ENCODE results near the gene PALM. TPM values are rescaled to one million over a fixed set of nuclear protein-coding genes. Genes with fewer than 3 reads are reported as not detected.

The PALM gene
- total RNA-seq, 1 experiment from 2014 or later: 43.7 TPM

DNA sequence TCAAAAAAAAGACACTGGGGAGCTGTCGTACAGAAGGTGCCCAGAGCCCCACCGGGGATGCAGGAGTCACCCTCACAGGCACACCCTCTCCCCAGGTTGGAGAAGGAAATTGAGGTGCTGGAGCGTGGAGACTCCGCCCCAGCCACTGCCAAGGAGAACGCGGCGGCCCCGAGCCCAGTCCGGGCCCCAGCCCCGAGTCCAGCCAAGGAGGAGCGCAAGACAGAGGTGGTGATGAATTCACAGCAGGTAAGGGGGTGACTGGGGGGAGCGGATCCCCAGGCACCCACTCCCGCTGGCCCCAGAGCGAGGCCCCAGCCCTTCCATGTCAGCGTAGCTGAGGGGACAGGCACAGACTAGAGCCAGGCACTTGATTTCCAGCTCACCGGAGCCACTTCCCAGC is 22.3 kb downstream of the PALM start:
- ATAC-seq (no peak), DNase-seq (ENCODE audit: low read depth, low spot score) (no peak)
- no peaks in the 10 kb centered on the region; a peak in 1 of 4 replicates for H3K36me3 ChIP-seq (ENCODE audit: control insufficient read depth in 1 of 2, insufficient read depth in 2 of 2, low read length in 2 of 2)
- intact Hi-C loops (cut with micrococcal nuclease): no loop called here
- ChIA-PET CTCF (interaction anchor here (1.0 kb wide), 1 partner anchor 147 kb away, joined by 4 read pairs; no protein-coding TSS in a partner anchor), RAD21 (ENCODE audit: low non-redundant PET in 1 of 2, low total read pairs in 2 of 2, uncharacterized antibody in 2 of 2, unreplicated experiment in 2 of 2) (no interaction called here), POLR2A (no interaction called here)
- no TSS peak for BruUV-seq (replicated peaks)
- no peaks in the 10 kb centered on the region for H3K4me1 ChIP-seq (ENCODE audit: control insufficient read depth in 1 of 2, insufficient read depth in 2 of 2, low read length in 2 of 2)
- no peak overlapping the region for H3K4me3 ChIP-seq (replicated peaks in 1 of 2; ENCODE audit: low read depth in 1 of 2, low read length in 2 of 2)
- H3K9ac ChIP-seq (ENCODE audit: low read length): no peak overlapping the region
- no peak overlapping the region for H2AFZ ChIP-seq (ENCODE audit: low read depth, low read length, poor library complexity, severe bottlenecking)
- no peaks in the 10 kb centered on the region for H3K9me3 ChIP-seq (ENCODE audit: control insufficient read depth in 1 of 2, insufficient read depth in 1 of 2, low read depth in 1 of 2, low read length in 2 of 2)
- H3K9me2 ChIP-seq (ENCODE audit: insufficient read depth): no peaks in the 10 kb centered on the region
- H3K27ac ChIP-seq (ENCODE audit: low read depth, low read length): no peak overlapping the region
- H3K27me3 ChIP-seq (ENCODE audit: insufficient read depth, low read length): no peaks in the 10 kb centered on the region
- no peaks in the 10 kb centered on the region for H4K20me1 ChIP-seq (ENCODE audit: insufficient read depth)
- no peaks in the 10 kb centered on the region for H3K79me2 ChIP-seq (ENCODE audit: insufficient read depth, low read length)
- TF ChIP-seq POLR2AphosphoS5 (IDR thresholded peaks at IDR 0.05; ENCODE audit: low read depth, low read length) (no peak), EZH2 (IDR thresholded peaks at IDR 0.05) (no peak), CEBPB (IDR thresholded peaks at IDR 0.05; ENCODE audit: low read depth) (no peak), EZH2phosphoT487 (IDR thresholded peaks at IDR 0.05; ENCODE audit: borderline replicate concordance) (no peak), RAD21 (IDR thresholded peaks at IDR 0.05; ENCODE audit: low read depth) (no peak), ZNF274 (IDR thresholded peaks at IDR 0.05; ENCODE audit: low read depth, low read length) (no peak), POLR2A (IDR thresholded peaks at IDR 0.05; ENCODE audit: borderline replicate concordance, extremely low read depth, insufficient read depth, insufficient read length) (no peak), TCF7L2 (IDR thresholded peaks at IDR 0.05; ENCODE audit: borderline replicate concordance, extremely low read depth, insufficient read depth, insufficient read length) (no peak), SIN3A (IDR thresholded peaks at IDR 0.05; ENCODE audit: low read depth) (no peak), ZFX (IDR thresholded peaks at IDR 0.05) (no peak), EGR1 (IDR thresholded peaks at IDR 0.05; ENCODE audit: low read depth) (no peak), SRF (IDR thresholded peaks at IDR 0.05; ENCODE audit: low read depth) (no peak)
- TF ChIP-seq, protein P1, sequence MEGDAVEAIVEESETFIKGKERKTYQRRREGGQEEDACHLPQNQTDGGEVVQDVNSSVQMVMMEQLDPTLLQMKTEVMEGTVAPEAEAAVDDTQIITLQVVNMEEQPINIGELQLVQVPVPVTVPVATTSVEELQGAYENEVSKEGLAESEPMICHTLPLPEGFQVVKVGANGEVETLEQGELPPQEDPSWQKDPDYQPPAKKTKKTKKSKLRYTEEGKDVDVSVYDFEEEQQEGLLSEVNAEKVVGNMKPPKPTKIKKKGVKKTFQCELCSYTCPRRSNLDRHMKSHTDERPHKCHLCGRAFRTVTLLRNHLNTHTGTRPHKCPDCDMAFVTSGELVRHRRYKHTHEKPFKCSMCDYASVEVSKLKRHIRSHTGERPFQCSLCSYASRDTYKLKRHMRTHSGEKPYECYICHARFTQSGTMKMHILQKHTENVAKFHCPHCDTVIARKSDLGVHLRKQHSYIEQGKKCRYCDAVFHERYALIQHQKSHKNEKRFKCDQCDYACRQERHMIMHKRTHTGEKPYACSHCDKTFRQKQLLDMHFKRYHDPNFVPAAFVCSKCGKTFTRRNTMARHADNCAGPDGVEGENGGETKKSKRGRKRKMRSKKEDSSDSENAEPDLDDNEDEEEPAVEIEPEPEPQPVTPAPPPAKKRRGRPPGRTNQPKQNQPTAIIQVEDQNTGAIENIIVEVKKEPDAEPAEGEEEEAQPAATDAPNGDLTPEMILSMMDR (IDR thresholded peaks at IDR 0.05 in 2 of 3, conservative IDR thresholded peaks at IDR 0.05 in 1 of 3; ENCODE audit: borderline replicate concordance in 1 of 3, insufficient read depth in 1 of 3, low read depth in 2 of 3, low read length in 2 of 3): no peak
- TF ChIP-seq, protein P2, sequence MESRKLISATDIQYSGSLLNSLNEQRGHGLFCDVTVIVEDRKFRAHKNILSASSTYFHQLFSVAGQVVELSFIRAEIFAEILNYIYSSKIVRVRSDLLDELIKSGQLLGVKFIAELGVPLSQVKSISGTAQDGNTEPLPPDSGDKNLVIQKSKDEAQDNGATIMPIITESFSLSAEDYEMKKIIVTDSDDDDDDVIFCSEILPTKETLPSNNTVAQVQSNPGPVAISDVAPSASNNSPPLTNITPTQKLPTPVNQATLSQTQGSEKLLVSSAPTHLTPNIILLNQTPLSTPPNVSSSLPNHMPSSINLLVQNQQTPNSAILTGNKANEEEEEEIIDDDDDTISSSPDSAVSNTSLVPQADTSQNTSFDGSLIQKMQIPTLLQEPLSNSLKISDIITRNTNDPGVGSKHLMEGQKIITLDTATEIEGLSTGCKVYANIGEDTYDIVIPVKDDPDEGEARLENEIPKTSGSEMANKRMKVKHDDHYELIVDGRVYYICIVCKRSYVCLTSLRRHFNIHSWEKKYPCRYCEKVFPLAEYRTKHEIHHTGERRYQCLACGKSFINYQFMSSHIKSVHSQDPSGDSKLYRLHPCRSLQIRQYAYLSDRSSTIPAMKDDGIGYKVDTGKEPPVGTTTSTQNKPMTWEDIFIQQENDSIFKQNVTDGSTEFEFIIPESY (IDR thresholded peaks at IDR 0.05; ENCODE audit: extremely low read depth, insufficient replicate concordance, low read length): no peak
- H3K4me2 ChIP-seq (ENCODE audit: low read length): no peak overlapping the region
